WTC11 (cell line): ENCODE measurements around the gene TMEM218.

Source experiments
- CREB1 ChIP-seq: sonication (generic); formaldehyde crosslinking; IDR thresholded peaks from 2 replicates; pipeline ENCODE4 v1.8.0; 2023; ENCODE audit warnings: mild to moderate bottlenecking, missing genetic modification reagents
- FOXJ3 ChIP-seq: sonication (generic); formaldehyde crosslinking; IDR thresholded peaks from 2 replicates; pipeline ENCODE4 v1.9.0; 2021; ENCODE audit warnings: missing genetic modification reagents, mild to moderate bottlenecking, borderline replicate concordance
- JUN ChIP-seq: sonication (generic); formaldehyde crosslinking; IDR thresholded peaks from 2 replicates; pipeline ENCODE4 v1.8.0; 2023; ENCODE audit warnings: mild to moderate bottlenecking, missing genetic modification reagents
- TEAD4 ChIP-seq: sonication (generic); formaldehyde crosslinking; IDR thresholded peaks from 2 replicates; pipeline ENCODE4 v1.8.0; 2022; ENCODE audit warnings: mild to moderate bottlenecking, missing genetic modification reagents
- ZNF219 ChIP-seq: sonication (generic); formaldehyde crosslinking; IDR thresholded peaks from 2 replicates; pipeline ENCODE4 v1.8.0; 2023; ENCODE audit warnings: missing genetic modification reagents, mild to moderate bottlenecking, borderline replicate concordance
- TF ChIP-seq, protein P1 (sequence below): fragments of 200-600 bp; IDR thresholded peaks from 2 replicates; pipeline ENCODE4 v1.8.0; 2022; ENCODE audit warnings: antibody characterized with exemption
- TF ChIP-seq, protein P2 (sequence below): sonication (generic); formaldehyde crosslinking; IDR thresholded peaks from 2 replicates; pipeline ENCODE4 v1.8.1; 2023; ENCODE audit warnings: mild to moderate bottlenecking, missing genetic modification reagents
- TF ChIP-seq, protein P3 (sequence below): fragments of 250-450 bp; sonication (Bioruptor Pico); IDR thresholded peaks from 2 replicates; pipeline ENCODE4 v2.1.2; 2022; ENCODE audit warnings: mild to moderate bottlenecking, moderate library complexity

DNA sequence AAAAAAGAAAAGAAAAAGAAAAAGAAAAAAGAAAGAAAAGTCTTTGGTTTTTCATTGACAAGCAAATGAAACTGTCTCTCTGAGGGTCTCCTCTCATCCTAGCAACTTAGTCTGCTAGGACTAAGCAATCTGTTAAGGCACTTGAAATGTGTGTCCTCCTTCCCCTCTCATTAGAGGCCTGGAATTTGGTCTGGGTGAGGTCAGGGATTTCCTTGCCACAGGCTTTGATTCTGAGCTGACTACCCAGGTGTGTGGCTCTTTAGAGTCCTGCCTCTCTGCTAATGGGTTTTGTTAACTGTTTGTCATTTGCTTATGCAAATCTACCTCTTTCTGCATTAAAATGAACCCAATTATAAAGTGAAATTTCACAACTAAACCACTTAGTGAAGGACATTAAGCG, 34.8 kb upstream of the TMEM218 start:
- TF ChIP-seq, protein P1, sequence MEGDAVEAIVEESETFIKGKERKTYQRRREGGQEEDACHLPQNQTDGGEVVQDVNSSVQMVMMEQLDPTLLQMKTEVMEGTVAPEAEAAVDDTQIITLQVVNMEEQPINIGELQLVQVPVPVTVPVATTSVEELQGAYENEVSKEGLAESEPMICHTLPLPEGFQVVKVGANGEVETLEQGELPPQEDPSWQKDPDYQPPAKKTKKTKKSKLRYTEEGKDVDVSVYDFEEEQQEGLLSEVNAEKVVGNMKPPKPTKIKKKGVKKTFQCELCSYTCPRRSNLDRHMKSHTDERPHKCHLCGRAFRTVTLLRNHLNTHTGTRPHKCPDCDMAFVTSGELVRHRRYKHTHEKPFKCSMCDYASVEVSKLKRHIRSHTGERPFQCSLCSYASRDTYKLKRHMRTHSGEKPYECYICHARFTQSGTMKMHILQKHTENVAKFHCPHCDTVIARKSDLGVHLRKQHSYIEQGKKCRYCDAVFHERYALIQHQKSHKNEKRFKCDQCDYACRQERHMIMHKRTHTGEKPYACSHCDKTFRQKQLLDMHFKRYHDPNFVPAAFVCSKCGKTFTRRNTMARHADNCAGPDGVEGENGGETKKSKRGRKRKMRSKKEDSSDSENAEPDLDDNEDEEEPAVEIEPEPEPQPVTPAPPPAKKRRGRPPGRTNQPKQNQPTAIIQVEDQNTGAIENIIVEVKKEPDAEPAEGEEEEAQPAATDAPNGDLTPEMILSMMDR = no peak
- TF ChIP-seq JUN = no peak
- TF ChIP-seq TEAD4 = no peak
- TF ChIP-seq, protein P2, sequence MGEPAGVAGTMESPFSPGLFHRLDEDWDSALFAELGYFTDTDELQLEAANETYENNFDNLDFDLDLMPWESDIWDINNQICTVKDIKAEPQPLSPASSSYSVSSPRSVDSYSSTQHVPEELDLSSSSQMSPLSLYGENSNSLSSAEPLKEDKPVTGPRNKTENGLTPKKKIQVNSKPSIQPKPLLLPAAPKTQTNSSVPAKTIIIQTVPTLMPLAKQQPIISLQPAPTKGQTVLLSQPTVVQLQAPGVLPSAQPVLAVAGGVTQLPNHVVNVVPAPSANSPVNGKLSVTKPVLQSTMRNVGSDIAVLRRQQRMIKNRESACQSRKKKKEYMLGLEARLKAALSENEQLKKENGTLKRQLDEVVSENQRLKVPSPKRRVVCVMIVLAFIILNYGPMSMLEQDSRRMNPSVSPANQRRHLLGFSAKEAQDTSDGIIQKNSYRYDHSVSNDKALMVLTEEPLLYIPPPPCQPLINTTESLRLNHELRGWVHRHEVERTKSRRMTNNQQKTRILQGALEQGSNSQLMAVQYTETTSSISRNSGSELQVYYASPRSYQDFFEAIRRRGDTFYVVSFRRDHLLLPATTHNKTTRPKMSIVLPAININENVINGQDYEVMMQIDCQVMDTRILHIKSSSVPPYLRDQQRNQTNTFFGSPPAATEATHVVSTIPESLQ (CRISPR knock-in tag) = no peak
- no peak for TF ChIP-seq FOXJ3 (CRISPR knock-in tag)
- TF ChIP-seq ZNF219 = no peak
- TF ChIP-seq CREB1 = no peak
- TF ChIP-seq, protein P3, sequence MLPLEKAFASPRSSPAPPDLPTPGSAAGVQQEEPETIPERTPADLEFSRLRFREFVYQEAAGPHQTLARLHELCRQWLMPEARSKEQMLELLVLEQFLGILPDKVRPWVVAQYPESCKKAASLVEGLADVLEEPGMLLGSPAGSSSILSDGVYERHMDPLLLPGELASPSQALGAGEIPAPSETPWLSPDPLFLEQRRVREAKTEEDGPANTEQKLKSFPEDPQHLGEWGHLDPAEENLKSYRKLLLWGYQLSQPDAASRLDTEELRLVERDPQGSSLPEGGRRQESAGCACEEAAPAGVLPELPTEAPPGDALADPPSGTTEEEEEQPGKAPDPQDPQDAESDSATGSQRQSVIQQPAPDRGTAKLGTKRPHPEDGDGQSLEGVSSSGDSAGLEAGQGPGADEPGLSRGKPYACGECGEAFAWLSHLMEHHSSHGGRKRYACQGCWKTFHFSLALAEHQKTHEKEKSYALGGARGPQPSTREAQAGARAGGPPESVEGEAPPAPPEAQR (CRISPR knock-in tag) = no peak
